Smooth muscle cell (in vitro differentiated cells): ENCODE measurements around the gene NEMP1. TPM values are rescaled to one million over a fixed set of nuclear protein-coding genes. Genes with fewer than 3 reads are reported as not detected.

Source experiments
- DNase-seq: peaks from one replicate; lab custom pipeline; 2025; ENCODE audit not compliant: unreplicated experiment; lab: John Stamatoyannopoulos, UW
- H2AFZ ChIP-seq: fragments of 200-600 bp; sonication (generic); 2 replicates; pipeline ENCODE4 v1.6.0; 2016; ENCODE audit warnings: antibody characterized with exemption, low read depth, mild to moderate bottlenecking
- H3F3A ChIP-seq: fragments of 200-600 bp; sonication (generic); 2 replicates; pipeline ENCODE4 v1.6.0; 2017; ENCODE audit warnings: antibody characterized with exemption, low read depth
- H3K27ac ChIP-seq: fragments of 200-600 bp; sonication (generic); 2 replicates; pipeline ENCODE4 v1.5.1; 2016; ENCODE audit warnings: low read depth, mild to moderate bottlenecking
- H3K27me3 ChIP-seq: fragments of 200-600 bp; sonication (generic); 2 replicates; pipeline ENCODE4 v1.6.1; 2016; ENCODE audit warnings: low read depth, mild to moderate bottlenecking
- H3K36me3 ChIP-seq: fragments of 200-600 bp; sonication (generic); 2 replicates; pipeline ENCODE4 v1.5.1; 2016; ENCODE audit warnings: low read depth
- H3K4me1 ChIP-seq: fragments of 200-600 bp; sonication (generic); 2 replicates; pipeline ENCODE4 v1.5.1; 2016; ENCODE audit warnings: low read depth
- H3K4me2 ChIP-seq: fragments of 200-600 bp; sonication (generic); 2 replicates; pipeline ENCODE4 v1.6.0; 2016; ENCODE audit warnings: mild to moderate bottlenecking
- H3K4me3 ChIP-seq: fragments of 200-600 bp; sonication (generic); 2 replicates; pipeline ENCODE4 v1.5.1; 2016; ENCODE audit warnings: mild to moderate bottlenecking
- H3K79me2 ChIP-seq: fragments of 200-600 bp; sonication (generic); 2 replicates; pipeline ENCODE4 v1.6.0; 2016; ENCODE audit warnings: low read depth, mild to moderate bottlenecking
- H3K9ac ChIP-seq: fragments of 200-600 bp; sonication (generic); 2 replicates; pipeline ENCODE4 v1.6.0; 2016; ENCODE audit warnings: low read depth
- H3K9me3 ChIP-seq: fragments of 200-600 bp; sonication (generic); replicated peaks from 2 replicates; pipeline ENCODE4 v1.5.1; 2016; ENCODE audit warnings: low read depth
- H4K20me1 ChIP-seq: fragments of 200-600 bp; sonication (generic); 2 replicates; pipeline ENCODE4 v1.6.0; 2016; ENCODE audit warnings: low read depth
- WGBS: methylation state at CpG from one replicate; pipeline ENCODE4 v1.1.7; 2016; ENCODE audit warnings: low lambda C conversion rate; 5-methylcytosine and 5-hydroxymethylcytosine counted together
- polyA plus RNA-seq: library from polyadenylated mRNA; unstranded; fragments of >200 nt; fragmentation: Nextera tagmentation; extraction: Ambion mirVana; gene quantifications from 2 replicates; pipeline ENCODE4 v1.2.1, GENCODE V29; 2016
- total RNA-seq: library from RNA; depleted of rRNA; stranded (reverse); fragments of >200 nt; gene quantifications from 2 replicates; pipeline ENCODE4 v1.2.3, GENCODE V29; 2014
- TF ChIP-seq, protein P1 (sequence below): fragments of 200-600 bp; sonication (generic); IDR thresholded peaks from 2 replicates; pipeline ENCODE4 v1.5.1; 2017; ENCODE audit warnings: borderline replicate concordance, mild to moderate bottlenecking, antibody characterized with exemption; ENCODE audit not compliant: insufficient read depth, poor library complexity, severe bottlenecking

The NEMP1 gene
- total and polyA plus RNA-seq, 2 experiments from 2014 or later = 3.2 to 8.9 TPM

DNA sequence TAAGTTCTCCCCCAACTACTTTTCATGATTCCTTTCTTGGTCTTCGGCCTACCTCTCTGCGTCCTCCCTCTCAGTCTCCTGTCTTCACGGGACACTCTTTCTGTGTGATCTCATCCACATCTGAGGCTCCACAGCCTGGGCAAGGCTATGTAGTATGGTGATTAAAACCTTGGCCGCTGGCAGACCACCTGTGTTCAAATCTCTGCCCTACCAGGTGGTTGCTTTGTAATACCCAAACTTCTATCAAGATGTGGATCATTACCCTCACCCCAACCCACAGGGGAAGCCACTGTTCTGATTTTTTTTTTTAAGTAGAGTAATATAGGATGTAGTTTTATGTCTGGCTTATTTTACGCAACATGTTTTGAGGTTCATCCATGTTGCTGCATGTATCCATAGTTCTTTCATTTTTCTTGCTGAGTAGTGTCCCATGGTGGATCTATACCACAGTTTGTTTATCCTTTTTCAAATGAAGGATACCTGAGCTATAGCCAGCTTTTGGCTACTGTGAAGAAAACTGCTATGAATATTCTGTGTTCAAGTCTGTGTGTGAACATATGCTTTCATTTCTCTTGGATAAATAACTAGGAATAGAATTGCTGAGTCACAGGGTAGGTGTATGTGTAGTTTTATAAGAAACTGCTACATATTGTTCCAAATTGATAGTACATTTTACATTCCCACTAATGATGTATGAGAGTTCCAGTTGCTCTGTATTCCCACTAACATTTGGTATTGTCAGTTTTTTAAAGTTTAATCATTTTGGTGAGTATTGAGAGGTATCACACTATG, 40.9 kb upstream of the NEMP1 start:
- no peaks in the 10 kb centered on the region for H3K36me3 ChIP-seq
- no peaks in the 10 kb centered on the region for H3F3A ChIP-seq
- WGBS = 91% methylated on average over 5 of the region's 5 CpGs
- H3K9ac ChIP-seq = no peak overlapping the region
- TF ChIP-seq, protein P1, sequence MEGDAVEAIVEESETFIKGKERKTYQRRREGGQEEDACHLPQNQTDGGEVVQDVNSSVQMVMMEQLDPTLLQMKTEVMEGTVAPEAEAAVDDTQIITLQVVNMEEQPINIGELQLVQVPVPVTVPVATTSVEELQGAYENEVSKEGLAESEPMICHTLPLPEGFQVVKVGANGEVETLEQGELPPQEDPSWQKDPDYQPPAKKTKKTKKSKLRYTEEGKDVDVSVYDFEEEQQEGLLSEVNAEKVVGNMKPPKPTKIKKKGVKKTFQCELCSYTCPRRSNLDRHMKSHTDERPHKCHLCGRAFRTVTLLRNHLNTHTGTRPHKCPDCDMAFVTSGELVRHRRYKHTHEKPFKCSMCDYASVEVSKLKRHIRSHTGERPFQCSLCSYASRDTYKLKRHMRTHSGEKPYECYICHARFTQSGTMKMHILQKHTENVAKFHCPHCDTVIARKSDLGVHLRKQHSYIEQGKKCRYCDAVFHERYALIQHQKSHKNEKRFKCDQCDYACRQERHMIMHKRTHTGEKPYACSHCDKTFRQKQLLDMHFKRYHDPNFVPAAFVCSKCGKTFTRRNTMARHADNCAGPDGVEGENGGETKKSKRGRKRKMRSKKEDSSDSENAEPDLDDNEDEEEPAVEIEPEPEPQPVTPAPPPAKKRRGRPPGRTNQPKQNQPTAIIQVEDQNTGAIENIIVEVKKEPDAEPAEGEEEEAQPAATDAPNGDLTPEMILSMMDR = no peak
- H2AFZ ChIP-seq = peak overlapping the region; percentile 43
- no peaks in the 10 kb centered on the region for H3K9me3 ChIP-seq
- H3K4me3 ChIP-seq = no peak overlapping the region
- no peaks in the 10 kb centered on the region for H3K27me3 ChIP-seq
- H4K20me1 ChIP-seq = no peaks in the 10 kb centered on the region
- H3K79me2 ChIP-seq = no peaks in the 10 kb centered on the region
- no peak for DNase-seq
- H3K27ac ChIP-seq = no peak overlapping the region
- H3K4me2 ChIP-seq = no peak overlapping the region
- no peaks in the 10 kb centered on the region for H3K4me1 ChIP-seq

DNA sequence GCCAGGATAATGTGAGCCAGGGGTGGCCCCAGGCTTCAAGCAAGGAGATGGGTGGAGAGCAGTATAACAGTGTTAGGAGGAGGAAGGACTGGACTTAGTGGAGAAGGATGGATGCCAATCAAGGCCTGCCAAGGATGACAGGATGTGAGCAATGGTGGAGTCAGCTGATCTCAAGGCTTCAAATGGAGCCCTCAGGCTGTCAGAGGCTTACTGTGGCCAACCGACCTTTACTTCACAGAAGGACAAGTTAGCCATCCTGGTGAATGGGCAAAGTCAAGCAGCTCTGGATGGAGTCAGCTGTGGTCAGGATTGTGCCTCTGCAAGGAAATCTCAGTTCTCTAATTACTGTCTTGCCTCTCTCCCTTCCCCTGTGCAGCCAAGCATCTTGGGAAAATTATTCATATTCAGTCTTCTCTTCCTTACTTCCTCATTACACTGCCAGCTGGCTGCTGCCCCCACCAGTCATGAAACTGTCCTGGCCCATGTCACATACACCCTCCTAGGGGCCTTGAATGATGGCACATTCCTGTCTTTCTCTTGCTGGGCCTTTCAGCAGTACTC, 40.2 kb upstream of the NEMP1 start:
- Histone ChIP-seq H3K4me2 (no peak overlapping the region), H3K9ac (no peak overlapping the region), H2AFZ (peak overlapping the region; percentile 43), H3K79me2 (no peaks in the 10 kb centered on the region), H4K20me1 (no peaks in the 10 kb centered on the region), H3K36me3 (no peaks in the 10 kb centered on the region), H3K27ac (no peak overlapping the region), H3K4me1 (no peaks in the 10 kb centered on the region), H3K27me3 (no peaks in the 10 kb centered on the region), H3K4me3 (no peak overlapping the region), H3F3A (no peaks in the 10 kb centered on the region), H3K9me3 (no peaks in the 10 kb centered on the region)
- no peak for DNase-seq
- TF ChIP-seq, protein P1 = no peak
- WGBS = 82% methylated on average over 1 of the region's 1 CpG

DNA sequence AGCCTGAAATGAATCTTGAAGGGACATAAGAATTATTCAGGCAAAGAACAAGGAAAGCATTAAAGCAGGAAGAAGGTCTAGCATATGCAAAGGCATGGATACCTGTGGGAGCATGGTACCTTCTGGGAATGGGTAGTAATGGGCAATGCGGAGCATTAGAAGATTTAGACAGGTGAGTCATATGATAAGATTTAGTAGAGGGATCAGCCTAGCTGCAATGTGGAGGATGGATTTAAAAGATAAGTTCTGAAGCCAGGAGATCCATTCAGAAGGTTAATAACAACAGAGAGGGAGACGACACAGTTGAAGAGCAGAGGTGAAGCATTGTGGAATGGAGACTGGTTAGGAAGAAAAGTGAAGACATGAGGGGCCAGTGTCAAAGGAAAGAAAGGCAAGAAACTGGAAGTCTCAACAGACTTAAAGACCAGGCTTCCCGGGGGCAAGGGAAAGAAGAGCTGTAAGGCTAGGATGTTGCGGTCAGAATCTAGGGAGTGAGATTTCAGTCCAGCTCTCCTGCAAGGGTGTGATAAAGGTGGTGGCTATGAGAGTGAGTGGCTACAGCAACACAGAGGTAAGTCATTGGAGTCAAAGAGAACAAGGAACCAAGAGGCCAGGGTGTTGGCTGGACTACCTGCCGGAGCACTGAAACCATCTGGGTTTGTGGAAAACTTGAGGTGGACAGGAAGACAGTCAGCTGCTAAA, 38.1 kb upstream of the NEMP1 start:
- Histone ChIP-seq H2AFZ (no peak overlapping the region), H4K20me1 (no peaks in the 10 kb centered on the region), H3K36me3 (no peaks in the 10 kb centered on the region), H3K9me3 (no peaks in the 10 kb centered on the region), H3K9ac (no peak overlapping the region), H3K4me3 (no peak overlapping the region), H3F3A (peaks cover 8% of the 10 kb centered on the region), H3K79me2 (no peaks in the 10 kb centered on the region), H3K27me3 (no peaks in the 10 kb centered on the region), H3K4me1 (peaks cover 5% of the 10 kb centered on the region), H3K27ac (no peak overlapping the region), H3K4me2 (no peak overlapping the region)
- DNase-seq = no peak
- 92% methylated on average over 5 of the region's 5 CpGs for WGBS
- TF ChIP-seq, protein P1 = no peak
